GM21447 (cell line): Measurements from ENCODE around the gene ZNF532.

ENCODE experiments used
- ATAC-seq: cut with Tn5 transposase; IDR thresholded peaks from one replicate; pipeline ENCODE4 v1.9.1; 2021; ENCODE audit not compliant: unreplicated experiment

ZNF532 gene

DNA sequence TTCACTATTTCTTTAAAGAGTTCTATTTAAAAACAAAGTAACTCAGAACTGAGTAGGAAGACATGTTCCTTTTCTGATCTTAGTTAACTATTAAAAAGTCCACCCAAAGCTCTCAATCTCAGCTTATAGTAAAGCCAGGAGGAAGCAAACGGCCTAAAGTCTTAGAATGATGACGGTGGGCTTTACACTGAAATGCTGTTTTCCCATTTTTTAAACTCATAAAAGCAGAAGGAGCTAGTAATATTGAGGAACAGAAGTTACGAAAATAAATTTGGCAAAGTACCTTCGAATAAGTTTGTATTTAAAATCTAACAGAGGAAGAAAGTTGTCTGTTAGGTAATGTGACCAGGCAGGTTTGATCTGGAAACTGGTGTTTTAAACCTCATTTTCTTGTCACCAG is 111.1 kb downstream of the ZNF532 start:
- ATAC-seq: no peak

DNA sequence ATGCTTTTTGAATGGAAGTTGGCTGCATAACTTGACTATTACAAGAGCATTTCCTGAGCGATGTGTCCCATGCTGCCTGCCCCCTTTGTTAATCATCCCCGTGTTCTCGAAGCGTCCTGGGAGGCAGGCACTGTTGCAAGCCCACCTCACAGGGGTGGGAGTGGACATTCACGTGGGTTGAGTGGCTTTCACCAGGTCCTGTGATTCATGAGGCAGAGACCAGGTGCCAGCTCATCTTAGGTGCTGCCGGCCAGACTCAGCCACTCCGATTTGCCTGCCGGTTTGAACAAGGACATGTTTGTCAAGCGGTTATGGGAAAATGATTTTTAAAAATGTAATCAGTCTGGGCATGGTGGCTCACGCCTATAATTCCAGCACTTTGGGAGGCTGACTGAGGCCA is 112.5 kb downstream of the ZNF532 start:
- ATAC-seq: no peak

DNA sequence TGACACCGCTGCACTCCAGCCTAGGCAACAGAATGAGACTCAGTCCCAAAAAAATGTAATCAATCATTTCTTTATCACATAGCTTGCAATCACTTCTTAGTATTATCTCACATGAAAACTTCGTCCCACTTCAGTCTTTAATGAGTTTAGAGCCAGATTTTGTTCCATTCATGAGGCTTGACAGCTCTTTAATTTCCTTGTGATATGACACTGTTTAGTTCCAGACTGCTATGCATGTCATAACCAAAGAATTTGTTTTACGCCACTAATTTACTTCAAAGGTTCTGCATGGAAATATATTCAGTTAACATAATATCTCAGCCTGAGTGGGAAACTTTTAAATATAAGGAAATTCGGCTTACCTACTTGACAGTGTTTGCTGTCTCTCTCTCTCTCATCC is 113.1 kb downstream of the ZNF532 start:
- ATAC-seq: no peak

DNA sequence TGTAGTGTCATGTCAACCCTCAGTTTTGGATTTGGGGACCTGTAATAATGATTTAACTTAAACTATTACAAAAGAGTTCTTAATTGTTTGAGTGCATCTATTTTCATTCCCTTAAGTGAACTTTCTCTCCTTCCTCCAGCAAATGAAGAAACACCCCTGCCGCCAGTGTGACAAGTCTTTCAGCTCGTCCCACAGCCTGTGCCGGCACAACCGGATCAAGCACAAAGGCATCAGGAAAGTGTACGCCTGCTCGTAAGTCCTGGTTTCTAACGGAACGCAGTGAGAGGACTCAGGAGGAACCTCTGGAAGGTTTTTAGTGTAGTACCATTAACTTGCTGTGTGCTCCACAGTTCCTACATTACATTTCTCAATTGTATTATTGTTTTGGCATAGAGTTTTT is 114.2 kb downstream of the ZNF532 start:
- no peak for ATAC-seq

DNA sequence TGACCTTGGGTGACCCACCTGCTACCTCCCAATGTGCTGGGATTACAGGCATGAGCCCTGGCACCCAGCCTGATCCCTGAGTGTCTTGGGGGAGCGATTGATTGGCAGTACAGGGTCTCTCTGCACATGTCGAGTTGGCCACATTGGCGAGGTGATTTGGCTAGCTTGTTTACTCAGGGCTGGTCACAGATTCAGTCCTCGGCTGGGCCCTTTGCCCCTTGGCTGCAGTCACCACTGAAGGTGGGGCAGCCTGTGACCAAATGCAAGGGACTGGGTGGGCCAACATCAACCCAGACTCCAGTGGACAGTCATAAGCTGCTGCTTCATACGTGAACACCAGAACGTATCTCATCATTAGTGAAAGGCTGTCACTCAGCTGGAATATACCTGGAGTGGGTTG is 114.9 kb downstream of the ZNF532 start:
- no peak for ATAC-seq

DNA sequence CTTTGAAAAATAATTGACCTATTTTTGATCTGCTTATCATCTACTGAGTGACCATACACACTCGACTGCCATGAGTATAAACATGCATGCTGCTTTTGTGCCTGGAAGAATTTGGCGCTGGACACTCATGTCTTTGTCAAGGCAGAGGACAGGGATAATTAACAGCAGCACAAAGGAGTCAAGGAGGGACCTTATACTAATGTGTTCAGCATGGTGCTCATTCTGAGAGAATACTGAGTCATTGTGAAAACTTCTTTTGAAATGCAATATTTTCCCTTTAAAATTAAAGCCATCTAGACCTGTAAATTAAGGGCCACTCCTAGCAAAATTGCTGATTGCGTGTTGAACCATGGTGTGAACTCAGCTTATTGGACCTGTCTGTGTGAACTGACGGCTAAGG is 116.3 kb downstream of the ZNF532 start:
- no peak for ATAC-seq

DNA sequence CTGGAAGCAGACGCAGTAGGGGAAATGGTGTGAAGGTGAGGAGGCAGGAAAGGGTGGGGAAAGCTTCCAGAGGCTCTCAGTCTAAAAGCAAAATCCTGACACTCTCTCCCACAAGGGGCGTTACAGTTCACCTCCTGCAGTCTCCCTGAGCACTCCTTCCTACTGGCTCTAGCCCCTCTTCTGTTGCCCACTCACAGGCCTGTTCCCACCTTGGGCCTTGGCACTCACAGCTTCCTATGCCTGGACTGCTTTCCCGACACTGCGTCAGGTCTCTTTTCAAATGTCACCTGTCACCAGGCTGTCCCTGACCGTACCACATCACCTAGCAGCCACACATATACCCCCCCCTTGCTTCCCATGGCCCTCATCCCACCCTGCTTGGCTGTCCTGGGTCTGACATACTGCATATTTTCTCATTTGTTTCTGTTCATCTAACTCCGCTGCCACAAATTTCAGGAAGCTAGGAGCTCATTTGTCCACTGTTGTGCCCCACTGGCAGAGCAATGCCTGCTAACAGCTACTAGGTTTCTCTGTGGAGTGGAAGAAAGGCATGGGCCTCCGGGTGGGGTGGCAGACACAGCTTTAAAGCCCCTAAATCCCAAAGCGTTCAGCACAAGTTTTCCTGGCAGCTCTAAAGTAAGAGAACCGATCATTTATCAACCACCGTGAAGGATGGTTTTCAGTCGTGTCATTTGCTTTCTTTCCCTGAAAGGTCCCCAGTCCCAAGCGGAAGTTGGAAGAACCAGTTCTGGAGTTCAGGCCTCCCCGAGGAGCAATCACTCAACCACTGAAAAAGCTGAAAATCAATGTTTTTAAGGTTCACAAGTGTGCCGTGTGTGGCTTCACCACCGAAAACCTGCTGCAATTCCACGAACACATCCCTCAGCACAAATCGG is 118.8 kb downstream of the ZNF532 start:
- no peak for ATAC-seq

DNA sequence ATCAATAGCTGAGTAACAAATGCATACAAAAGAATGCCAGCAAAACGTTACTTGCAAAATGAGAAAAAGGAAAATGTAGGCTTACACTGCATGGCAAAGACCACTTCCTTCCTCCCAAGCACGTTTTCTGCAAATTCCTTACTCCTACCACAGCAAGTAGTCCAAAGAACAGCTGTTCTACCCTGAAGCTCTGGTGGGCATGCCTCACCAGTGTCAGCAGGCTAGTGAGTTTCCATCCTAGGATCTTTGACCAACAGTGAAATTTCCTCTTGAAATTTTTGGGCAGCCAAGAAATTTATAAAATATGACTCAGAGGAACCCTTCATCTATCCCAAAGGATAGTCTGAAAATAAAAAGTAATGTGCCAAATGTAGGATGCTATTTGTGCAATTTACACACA is 123.9 kb downstream of the ZNF532 start:
- ATAC-seq: no peak

DNA sequence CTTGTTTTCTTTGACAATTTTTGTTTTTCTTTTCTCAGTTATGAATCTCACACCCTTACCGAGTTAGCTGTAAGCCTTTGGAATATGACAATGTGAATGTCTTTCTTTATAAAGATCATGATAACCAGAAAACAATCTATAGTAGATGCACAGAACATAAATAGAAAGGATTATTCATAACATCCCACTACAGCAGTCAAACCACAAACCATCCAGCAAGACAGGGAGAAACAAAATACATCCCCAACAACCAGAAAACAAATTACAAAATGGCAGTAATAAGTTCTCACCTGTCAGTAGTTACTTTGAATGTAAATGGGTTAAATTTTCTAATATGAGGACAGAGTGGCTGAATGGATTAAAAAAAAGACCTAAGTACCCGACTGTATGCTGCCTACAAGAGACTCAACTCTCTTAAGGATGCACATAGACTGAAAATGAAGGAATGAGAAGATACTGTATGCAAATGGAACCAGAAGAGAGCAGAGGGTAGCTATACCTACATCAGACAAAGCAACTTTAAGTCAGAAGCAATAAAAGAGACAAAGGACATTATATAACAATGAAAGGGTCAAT is 124.6 kb downstream of the ZNF532 start:
- no peak for ATAC-seq

DNA sequence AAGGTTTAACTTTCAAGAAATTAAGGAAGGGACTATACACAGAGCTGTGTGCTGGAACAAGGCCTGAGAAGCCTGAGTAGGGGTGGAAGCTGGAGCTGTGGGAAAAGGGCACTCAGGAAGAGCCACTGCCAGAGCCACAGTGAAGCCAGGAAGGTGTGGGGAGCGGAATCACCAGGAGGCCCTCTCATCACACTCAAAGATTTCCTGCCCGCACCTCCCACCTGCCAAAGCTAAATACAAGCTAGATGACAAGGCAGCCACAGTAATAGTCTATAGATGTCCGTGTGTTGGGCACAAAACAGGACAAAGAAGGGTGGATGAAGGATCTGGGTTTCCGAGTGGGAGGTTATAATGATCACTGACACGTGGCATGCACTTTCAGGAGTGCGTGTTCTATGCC is 126.0 kb downstream of the ZNF532 start:
- ATAC-seq: no peak

DNA sequence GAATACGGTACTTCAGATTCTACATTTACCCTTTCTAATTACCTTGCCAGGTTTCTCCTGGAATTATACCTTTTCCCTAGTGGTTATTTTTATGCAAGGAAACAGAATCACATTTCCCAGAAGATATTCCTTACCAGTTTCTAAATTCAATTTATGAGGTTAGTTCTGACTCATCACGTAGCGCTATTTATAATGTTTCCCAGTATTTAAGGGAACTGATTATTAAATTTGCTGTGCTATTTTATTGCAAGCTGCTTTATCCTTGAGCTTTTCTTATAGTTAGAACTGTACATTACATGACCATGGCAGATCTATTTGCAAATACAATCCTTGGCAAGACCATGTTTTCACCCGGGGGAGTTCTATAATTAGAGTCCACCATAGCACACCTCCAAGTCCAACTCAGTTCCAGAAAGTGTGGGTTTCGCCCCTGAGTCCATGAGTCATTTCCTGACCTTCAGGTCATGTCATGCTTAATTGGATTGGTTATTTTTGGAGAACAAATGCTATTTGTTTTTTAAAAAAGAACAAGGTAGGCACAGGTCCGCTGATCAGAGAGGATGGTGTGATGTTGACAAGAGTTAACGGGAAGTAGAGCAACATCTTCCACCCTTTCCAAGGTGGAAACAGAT is 126.6 kb downstream of the ZNF532 start:
- ATAC-seq: peak; percentile 86

DNA sequence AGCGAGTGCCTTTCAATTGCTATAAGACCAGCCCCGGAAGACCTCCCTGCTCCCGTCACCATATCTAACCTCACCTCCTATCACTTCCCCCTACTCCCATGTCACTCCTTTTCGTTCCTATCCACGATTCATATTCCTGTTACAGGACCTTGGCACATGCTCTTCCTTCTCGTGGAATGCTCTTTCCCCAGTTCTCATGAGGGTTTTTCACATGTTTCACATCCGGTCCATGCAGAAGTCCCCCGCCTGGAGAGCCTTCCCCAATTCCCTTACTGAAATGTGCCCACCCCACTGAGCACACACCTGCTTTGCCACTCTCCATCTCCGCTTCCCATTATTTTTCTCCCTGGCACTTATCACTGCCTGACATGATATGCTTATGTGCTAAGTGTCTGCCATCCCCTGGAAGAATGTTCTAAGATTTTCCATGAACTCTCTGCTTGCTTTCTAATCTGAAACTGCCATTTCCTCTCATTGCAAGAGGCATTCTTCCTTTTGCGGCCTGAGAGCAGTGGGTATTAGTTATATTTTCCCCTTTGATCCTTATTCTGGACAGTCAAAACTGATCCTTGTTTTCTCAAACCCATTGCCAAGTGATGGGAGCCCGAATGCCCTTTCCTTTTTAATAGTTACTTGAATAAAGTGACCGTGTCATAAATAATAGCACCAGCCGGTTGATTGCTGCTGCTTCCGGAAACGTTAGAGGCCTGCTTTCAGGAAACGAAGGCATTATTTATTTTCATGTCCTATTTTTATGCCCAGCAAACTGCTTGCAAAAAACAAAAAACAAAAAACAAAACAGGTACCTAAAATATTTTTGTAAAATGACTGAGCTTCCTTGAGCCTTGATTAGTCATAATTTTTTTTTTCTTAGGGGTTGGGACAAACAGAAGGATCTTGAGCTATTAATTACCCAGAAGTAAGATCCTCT is 127.9 kb downstream of the ZNF532 start:
- no peak for ATAC-seq

DNA sequence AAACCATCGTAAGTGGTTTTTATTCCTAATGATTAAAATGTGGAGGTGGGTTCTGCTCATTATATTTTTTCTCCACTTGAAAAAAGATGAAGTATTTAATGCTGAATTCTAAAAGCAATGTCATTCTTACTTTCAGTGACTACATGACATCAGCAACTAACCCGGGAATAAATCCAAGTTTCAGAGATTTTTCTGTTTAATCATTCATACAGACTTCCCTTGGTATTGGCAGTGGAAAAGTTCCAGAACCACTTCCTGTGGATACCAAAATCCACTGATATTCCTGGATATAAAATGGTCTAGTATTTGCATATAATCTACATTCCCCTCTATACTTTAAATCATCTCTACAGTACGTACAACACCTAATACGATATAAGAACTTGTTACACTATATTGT is 128.6 kb downstream of the ZNF532 start:
- ATAC-seq: no peak

DNA sequence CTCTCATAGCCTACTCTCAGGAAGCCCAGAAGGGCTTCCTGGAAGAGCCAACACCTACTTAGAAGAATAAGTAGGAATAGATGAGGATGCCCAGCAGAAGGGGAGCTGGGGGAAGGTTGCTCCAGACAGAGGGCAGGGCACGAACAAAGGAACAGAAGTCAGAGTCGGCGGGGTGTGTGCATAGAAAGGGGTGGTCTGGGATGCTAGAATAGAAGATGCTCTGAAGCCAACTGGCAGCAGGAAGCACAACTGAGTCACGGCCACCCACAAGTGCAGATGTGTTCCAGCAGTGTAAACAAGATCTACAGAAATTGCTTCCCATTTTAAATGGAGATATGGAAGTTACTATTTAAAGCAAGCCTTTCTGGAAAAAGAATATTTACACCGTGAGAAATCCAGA is 131.0 kb downstream of the ZNF532 start:
- no peak for ATAC-seq

DNA sequence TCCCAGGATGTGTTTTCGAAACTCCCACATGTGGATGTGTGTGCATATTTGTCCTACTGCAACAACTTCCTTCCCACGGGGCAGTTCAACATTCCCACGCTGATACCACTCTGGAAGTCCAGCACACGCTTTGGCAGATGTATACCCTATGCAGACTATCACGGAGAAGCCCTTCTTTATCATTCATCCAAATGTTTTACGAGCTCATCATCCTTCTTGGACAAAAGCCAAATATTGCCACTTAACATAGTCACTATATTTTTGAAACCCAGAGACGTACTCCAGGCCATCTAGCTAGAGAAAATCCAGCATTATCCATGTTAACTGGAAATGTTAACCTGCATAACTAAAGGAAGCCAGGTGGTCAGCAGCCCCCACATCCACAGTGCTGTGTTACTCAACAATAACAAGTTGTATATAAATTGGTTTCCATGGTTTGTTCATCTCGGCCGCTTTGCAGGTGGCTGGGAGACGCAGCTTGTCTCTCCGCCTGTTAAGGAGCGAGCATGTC is 131.5 kb downstream of the ZNF532 start:
- no peak for ATAC-seq

DNA sequence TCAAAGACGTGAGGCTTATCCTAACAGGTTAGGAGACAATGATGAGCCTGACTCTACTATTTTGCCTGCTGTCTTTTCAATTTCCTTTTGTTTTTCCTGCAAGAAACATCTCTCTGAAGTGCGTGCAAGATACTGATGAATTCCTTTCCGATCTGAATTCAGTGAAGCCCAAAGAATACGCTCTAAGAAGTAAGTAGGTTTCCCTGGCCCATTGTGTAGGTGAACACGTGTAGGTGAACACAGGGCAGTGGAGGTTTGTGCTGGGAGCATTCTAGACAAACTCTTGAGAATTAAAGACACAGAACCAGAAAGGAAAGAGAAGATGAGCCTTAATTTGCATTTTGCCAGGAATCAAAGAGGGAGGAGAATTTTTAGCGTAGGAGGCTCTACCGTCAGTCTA is 132.0 kb downstream of the ZNF532 start:
- ATAC-seq: no peak

DNA sequence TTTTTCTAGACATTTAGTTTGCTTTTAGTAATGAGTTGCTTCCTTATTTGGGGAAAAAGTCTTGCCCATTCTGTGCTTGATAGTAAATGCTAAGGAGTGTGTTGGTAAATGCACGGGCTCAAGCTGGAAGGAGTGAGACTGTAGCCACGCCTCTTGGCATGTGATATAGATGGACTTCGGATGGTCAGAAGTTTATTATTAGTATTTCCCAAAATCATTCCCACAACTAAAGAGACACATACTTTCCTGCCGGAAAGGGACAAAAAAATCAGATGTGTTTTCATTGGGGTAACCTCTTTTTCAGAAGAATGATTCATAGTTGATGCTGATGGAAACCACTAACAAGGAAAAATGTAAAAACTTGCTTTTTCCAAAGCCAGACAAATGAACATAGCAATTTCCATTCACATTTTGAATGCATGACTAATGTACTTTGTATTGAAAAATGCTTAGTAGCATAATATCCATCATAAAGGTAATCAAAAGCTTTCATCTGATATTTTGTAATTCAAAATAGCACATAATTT is 133.2 kb downstream of the ZNF532 start:
- no peak for ATAC-seq

DNA sequence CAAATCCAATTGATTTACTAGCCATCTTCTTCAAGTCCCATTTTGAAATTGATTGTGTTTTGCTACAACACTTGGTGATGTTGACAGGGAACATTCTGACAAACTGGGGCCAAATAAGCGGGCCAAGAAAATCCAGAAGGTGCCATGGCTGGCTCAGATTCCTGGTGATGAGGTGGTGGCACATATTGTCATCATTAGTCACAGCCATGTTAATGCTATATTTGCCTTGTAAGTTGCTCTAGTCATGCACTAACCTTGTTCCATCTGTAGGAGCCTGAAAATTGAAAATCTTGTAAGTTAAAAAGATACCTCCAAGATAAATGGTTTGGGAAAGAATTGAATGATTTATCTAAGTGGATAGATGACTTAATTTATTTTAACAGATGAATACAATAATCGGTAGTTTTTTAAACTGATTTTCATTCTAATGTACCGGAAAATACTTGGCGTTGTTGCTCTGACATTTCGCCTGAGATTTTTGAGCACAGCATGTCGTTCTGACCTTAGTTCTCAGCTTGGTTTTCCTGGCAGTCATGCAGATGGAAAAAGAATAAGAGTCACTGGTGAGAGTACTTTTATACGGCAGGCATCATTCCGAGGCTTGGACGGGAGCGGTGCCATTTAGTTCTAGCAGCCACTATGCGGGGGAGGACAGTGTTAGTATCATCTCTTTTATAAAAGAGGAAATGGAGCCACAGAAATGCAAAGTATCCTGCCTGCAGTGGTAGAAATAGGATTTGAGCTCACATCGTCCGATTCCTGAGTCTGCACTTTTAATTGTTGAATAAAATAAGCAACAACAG is 133.9 kb downstream of the ZNF532 start:
- no peak for ATAC-seq

DNA sequence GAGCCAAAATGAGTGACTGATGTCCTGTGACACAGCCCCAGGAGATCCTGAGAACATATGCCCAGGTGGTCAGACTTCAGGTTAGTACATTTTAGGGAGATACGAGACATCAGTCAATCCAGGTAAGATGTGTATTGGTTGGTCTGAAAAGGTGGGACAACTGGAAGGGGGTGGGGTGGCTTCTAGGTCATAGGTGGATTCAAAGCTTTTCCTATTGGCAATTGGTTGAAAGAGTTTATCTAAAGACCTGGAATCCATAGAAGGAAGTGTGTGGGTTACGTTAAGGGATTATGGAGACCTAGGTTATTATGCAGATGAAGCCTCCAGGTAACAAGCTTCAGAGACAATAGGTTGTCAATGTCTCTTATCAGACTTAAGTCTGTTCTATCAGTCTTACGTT is 136.5 kb downstream of the ZNF532 start:
- ATAC-seq: no peak

DNA sequence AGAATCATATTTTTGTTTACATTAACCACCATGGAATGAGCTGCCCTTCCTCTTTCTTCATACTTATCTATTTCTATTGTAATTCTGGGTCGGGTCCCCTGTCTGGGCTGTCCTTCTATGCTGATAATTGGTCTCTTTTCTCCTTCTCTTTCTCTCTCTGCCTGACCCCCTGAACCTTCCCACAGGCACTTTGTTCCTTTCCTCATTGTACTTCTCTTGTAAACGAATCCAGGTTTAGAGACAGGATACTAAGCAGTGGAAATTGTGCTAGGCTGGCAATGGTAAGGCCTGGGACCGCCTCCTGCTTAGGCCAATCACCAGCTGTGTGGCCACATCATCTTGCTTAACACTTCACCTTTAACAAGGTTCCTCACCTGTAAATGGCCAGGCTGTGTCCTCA is 137.0 kb downstream of the ZNF532 start:
- no peak for ATAC-seq
